HG03575 (cell line): Measurements from ENCODE around the gene DNAH8.
"Not testable (repeated sequence)": the region's sequence is repeated elsewhere in the genome, so short reads cannot be mapped to it uniquely, and the experiment has no call there.

Source experiments
- ATAC-seq: cut with Tn5 transposase; IDR thresholded peaks from one replicate; pipeline ENCODE4 v1.9.1; 2021; ENCODE audit not compliant: unreplicated experiment, insufficient number of reproducible peaks, low FRiP score; ENCODE audit errors: extremely low read depth

DNAH8 gene

GRCh38 chr6:38860041-38860440 is 144.9 kb downstream of the DNAH8 start:
- no peak for ATAC-seq

DNA sequence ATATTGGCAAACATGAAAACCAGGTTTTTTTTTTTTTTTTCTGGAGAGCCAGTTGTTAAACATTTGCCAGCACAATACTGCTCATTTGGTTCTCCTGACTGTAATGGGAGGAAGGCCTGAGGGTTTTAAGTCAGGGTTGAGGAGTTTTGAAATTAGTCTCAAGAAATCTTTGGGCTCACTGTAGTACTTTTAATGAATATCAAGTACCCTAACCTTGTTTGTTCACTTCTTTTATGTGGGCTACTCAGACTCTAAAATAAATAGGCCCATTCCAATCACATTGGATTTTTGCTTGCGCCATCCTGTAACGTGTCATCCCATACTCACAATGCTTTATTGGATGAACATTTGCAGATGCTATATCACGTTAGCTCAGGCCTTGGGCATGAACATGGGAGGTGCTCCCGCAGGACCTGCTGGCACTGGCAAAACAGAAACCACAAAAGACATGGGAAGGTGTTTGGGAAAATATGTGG is 146.9 kb downstream of the DNAH8 start:
- no peak for ATAC-seq

- no peak for ATAC-seq
Observed at GRCh38 chr6:38865521-38866174, 150.5 kb downstream of the DNAH8 start.

DNA sequence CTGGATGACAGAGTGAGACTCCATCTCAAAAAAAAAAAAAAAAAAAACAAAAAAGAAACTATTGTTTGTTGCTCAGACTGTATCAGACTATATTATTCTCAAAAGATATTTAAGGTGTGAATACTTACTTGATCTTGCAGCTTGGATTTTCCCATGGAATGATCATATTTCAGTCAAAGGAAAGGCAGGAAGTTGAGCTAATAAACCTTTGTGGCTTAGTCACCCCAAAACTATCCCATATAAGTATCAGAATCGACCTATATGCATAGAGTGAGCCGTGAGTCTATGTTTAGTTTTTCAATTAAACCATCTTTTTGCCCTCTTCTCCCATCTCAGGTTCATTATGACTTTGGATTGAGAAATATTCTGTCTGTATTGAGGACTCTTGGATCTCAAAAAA is 152.6 kb downstream of the DNAH8 start:
- no peak for ATAC-seq

DNA sequence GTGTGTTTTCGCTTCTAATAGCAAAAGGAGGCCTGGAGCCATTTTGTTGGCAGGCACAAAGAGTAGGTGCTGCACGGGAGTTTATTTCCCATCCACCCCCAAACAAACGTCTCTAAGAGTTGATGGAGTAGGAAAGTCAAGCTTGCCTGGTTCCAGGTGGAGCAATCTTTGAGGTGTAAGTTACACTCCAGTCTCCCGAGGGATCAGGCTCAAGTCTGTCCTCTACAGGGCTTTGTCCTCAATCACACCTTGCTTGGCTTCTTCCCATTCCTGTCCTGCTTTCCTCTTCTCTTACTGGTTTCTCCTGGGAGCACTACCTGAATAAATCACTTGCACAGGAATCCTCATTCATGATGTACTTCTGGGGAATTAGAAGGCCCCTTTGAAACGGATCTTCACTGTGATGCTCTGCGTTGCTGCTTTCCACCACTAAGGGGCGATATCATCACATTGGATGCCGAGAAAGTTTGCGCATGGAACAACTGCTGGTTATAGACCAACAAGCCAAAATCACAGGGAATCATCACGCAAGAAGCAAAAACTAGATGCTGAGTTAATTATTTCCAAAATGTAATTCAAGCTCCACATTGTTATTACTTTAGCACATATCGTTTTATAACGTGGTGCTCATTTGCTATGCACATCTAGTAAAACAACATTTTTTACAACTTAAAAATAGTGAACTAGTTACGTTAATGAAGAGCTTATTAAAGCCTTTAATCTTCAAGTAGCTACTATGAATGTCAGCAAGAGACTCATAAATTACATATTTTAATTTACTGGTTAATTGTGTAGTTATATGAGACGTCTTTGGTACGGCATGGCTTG is 156.8 kb downstream of the DNAH8 start:
- ATAC-seq = no peak

DNA sequence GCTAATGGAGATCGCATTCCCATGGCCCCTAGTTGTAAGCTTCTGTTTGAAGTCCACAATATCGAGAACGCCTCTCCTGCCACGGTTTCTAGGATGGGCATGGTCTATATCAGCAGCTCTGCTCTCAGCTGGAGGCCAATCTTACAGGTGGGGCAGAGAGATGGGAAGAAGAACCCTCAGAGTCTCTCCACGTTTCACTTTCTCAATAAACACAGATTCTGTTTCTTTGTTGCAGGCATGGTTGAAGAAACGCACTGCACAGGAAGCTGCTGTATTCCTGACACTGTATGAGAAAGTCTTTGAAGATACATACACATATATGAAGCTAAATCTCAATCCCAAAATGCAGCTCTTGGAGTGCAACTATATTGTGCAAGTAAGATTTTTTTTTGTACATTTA is 157.9 kb downstream of the DNAH8 start:
- ATAC-seq = no peak

DNA sequence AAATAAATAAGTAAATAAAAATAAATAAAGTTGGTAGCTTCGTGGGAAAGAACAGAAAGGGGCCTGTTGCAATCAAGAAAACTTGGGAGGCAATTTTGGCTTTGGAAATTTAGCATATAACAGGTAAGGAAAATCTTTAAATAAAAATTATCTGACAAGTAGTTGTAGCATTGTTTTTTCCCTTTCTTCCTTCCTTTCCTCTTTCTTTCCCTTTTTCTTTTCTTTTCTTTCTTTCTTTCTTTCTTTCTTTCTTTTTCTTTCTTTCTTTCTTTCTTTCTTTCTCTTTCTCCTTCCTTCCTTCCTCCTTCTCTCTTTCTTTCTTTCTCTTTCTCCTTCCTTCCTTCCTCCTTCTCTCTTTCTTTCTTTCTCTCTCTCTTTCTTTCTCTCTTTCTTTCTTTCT is 158.7 kb downstream of the DNAH8 start:
- ATAC-seq = not testable (repeated sequence)

DNA sequence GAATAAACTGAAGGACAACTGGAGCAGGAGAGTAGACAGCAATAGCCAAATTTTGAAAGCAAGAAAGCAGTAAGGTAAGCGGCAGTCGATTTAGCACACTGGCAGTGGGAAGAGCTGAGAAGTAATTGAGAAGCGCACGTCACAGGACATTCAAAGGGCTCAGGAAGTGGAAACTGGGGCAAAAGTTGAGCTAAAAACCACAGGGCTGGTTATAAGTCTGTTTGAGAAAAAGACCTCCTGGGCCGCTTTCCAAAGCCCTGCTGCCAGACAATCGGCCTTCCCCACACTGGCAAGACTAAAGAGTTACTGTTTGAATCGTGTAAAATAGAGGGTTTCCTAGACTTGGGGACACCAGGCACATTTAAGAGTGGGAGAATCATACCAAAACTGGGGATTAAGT is 161.4 kb downstream of the DNAH8 start:
- ATAC-seq = no peak

- ATAC-seq = no peak
Observed at GRCh38 chr6:38877721-38878120, 162.6 kb downstream of the DNAH8 start.

- no peak for ATAC-seq
Observed at GRCh38 chr6:38882157-38882556, 167.0 kb downstream of the DNAH8 start.

DNA sequence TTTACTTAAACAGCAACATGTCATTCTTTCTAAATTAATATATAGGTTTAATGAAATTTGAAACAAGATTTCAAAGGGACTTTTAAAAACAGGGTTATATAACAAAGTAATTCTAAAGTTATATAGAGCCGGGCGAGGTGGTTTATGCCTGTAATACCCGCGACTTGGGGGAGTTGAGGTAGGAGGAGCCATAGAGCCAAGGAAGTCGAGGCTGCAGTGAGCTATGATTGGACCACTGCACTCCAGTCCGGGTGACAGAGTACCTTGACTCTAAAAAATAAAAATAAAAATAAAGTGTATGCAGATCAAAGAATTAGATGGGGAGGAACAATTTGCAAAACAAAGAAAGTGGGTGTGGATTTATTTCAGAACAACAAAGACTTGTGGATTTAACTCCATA is 182.4 kb downstream of the DNAH8 start:
- ATAC-seq = no peak

- ATAC-seq = no peak
Observed at GRCh38 chr6:38901802-38902522, 186.9 kb downstream of the DNAH8 start.

DNA sequence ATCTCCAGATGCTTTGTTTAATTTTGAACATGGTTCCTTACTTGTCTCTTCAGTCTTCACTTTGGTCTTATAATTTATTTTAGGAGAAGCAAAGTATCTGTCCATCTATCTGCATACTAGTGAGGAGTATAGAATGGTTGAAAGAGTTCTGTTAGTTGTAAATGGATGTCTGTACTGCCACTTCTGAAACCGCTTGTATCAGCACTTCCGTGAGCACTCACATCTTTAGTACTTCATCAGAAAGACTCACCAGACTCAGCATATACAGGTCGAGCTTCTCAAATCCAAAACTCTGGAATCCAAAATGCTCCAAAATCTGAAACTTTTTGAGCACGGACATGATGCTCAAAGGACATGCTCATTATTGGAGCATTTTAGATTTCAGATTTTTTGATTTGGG is 191.5 kb downstream of the DNAH8 start:
- no peak for ATAC-seq

- ATAC-seq = no peak
Observed at GRCh38 chr6:38907264-38907663, 192.2 kb downstream of the DNAH8 start.

GRCh38 chr6:38909015-38909730 is 194.1 kb downstream of the DNAH8 start:
- no peak for ATAC-seq

DNA sequence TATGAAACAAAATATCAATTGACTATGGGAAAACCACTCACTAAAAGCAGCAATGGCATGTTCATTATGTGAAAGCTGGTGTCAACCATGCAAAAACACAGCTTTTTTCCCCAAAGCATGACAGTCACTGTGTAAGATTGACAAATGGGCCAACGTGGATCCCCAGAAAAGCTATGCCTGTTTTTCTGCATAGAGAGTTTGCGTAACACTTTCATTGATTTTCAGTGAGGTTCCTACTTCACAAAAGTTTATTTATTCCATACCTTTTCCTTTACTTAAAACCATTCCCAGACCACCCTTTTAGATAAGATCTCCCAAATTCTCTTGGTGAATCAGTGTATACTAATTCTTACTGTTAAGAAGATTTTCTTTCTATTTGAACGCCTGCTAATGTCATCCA is 195.1 kb downstream of the DNAH8 start:
- no peak for ATAC-seq

GRCh38 chr6:38912378-38912777 is 197.3 kb downstream of the DNAH8 start:
- no peak for ATAC-seq

DNA sequence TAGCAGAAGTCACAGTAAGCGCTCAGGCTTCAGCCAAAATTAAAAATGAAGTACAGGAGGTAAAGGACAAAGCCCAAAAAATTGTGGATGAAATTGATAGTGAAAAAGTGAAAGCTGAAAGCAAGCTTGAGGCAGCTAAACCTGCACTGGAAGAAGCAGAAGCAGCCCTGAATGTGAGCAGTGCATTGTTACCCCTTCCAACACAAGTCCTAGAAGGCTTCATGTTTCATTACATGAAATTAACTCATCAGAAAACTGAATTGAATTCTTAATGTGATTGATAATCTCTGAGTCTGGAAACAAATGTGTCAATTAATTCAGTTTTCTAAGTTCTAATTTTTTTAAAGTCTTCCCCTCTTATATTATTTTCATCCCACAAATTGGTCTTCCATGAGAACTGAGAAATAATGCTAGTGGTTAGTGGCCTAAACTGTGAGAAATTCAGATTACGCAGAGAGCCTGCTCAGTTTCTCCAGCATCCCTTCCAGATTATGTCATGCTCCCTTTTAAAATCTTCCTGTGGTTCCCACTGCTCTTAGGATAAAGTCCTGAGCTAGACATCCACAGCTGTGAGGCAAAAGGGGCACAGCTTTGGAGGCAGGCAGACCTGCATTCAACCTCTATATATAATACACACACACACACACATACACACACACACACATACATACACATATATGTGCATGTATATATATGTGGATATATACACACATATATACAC is 200.3 kb downstream of the DNAH8 start:
- ATAC-seq = no peak

DNA sequence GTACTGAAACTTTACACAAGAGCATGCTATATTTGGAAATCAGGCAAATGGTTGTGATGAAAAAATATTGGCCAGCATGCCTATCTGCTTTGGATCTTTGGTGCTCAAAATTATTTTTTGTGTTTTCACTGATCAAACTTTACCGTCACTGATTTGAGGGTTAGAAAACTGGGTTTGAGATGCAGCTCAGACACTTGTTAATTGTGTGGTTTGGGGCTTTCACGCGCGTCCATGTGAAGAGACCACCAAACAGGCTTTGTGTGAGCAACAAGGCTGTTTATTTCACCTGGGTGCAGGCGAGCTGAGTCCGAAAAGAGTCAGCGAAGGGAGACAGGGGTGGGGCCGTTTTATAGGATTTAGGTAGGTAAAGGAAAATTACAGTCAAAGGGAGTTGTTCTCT is 206.4 kb downstream of the DNAH8 start:
- not testable (repeated sequence) for ATAC-seq
